GM12865 (cell line): ENCODE results near the gene LRRC46.

Source experiments
- DNase-seq: peaks from one replicate; pipeline ENCODE4 v3.0.0; 2010; ENCODE audit warnings: low read depth
- H3K4me3 ChIP-seq: 2 replicates; pipeline ENCODE4 v1.5.1; 2011; ENCODE audit warnings: mild to moderate bottlenecking, low read depth, low read length, control low read depth
- CTCF ChIP-seq: IDR thresholded peaks from 2 replicates; pipeline ENCODE4 v1.5.1; 2011; ENCODE audit warnings: low read length, control low read depth, low read depth, inconsistent platforms; ENCODE audit not compliant: insufficient read depth; ENCODE audit errors: missing control alignments

The LRRC46 gene

GRCh38 chr17:47872019-47872650 lies 40.7 kb downstream of the LRRC46 start:
- no peak overlapping the region for H3K4me3 ChIP-seq
- TF ChIP-seq CTCF: no peak
- DNase-seq: no peak

GRCh38 chr17:47872651-47873161 lies 41.2 kb downstream of the LRRC46 start:
- no peak for DNase-seq
- no peak for TF ChIP-seq CTCF
- no peak overlapping the region for H3K4me3 ChIP-seq

- H3K4me3 ChIP-seq: no peak overlapping the region
- TF ChIP-seq CTCF: no peak
- DNase-seq: no peak
Measured at GRCh38 chr17:47873200-47874090, 42.0 kb downstream of the LRRC46 start.

GRCh38 chr17:47875011-47875985 lies 43.8 kb downstream of the LRRC46 start:
- no peak for DNase-seq
- H3K4me3 ChIP-seq: no peak overlapping the region
- no peak for TF ChIP-seq CTCF

- no peak overlapping the region for H3K4me3 ChIP-seq
- no peak for TF ChIP-seq CTCF
- DNase-seq: no peak
Measured at GRCh38 chr17:47877368-47878034, 46.0 kb downstream of the LRRC46 start.
